HEK293 (cell line): Measurements from ENCODE around the gene SYDE1.

Source experiments
- CTCF ChIA-PET: fragments of 350-600 bp; formaldehyde crosslinking; extraction: SDS; loops from one replicate; lab custom pipeline; 2021; ENCODE audit warnings: antibody characterized with exemption; lab: Yijun Ruan, JAX
- POLR2A ChIA-PET: fragments of 300-600 bp; formaldehyde crosslinking; extraction: SDS; loops from one replicate; lab custom pipeline; 2020; ENCODE audit warnings: antibody characterized with exemption, inconsistent platforms; lab: Yijun Ruan, JAX
- H3K27ac ChIP-seq: fragments of 200-500 bp; sonication (Bioruptor generic); 2 replicates; pipeline ENCODE4 v1.5.1; 2014; ENCODE audit warnings: low read depth, low read length, control low read depth, inconsistent platforms; ENCODE audit errors: extremely low read depth
- H3K36me3 ChIP-seq, 2 experiments: fragments of 200-500 bp in 1 of 2; sonication (Bioruptor generic) in 1 of 2; 1 replicate in 1 of 2; 2 replicates in 1 of 2; pipeline ENCODE4 v1.5.1; 2014 to 2017; ENCODE audit warnings: inconsistent platforms in 2 of 2, low read length in 2 of 2; ENCODE audit not compliant: control insufficient read depth in 2 of 2, insufficient read depth in 1 of 2
- H3K4me1 ChIP-seq: fragments of 200-500 bp; sonication (Bioruptor generic); 2 replicates; pipeline ENCODE4 v1.5.1; 2014; ENCODE audit warnings: mild to moderate bottlenecking, low read length, inconsistent platforms; ENCODE audit not compliant: control insufficient read depth, insufficient read depth
- H3K4me3 ChIP-seq: 2 replicates; pipeline ENCODE4 v1.5.1; 2011; ENCODE audit warnings: low read depth, mild to moderate bottlenecking, control low read depth, low read length, moderate library complexity
- H3K9me3 ChIP-seq: fragments of 200-500 bp; sonication (Bioruptor generic); 2 replicates; pipeline ENCODE4 v1.5.1; 2014; ENCODE audit warnings: low read depth, low read length, inconsistent platforms; ENCODE audit not compliant: control insufficient read depth, insufficient read depth
- EGR2 ChIP-seq: fragments of 450-650 bp; formaldehyde crosslinking; IDR thresholded peaks from 2 replicates; pipeline ENCODE4 v1.5.1; 2016; ENCODE audit warnings: low read depth, missing biosample characterization, missing genetic modification characterization
- GLIS2 ChIP-seq: fragments of 450-650 bp; formaldehyde crosslinking; IDR thresholded peaks from 2 replicates; pipeline ENCODE4 v1.5.1; 2016; ENCODE audit warnings: missing biosample characterization, missing genetic modification characterization
- HOXD13 ChIP-seq: sonication (generic); formaldehyde crosslinking; IDR thresholded peaks from 2 replicates; pipeline ENCODE4 v1.8.0; 2022; ENCODE audit warnings: missing genetic modification reagents, borderline replicate concordance
- KLF8 ChIP-seq: fragments of 450-650 bp; formaldehyde crosslinking; IDR thresholded peaks from 2 replicates; pipeline ENCODE4 v1.5.1; 2016; ENCODE audit warnings: missing biosample characterization, missing genetic modification characterization
- KLF9 ChIP-seq: fragments of 450-650 bp; formaldehyde crosslinking; IDR thresholded peaks from 2 replicates; pipeline ENCODE4 v1.5.1; 2016; ENCODE audit warnings: missing biosample characterization, missing genetic modification characterization, low read depth
- MZF1 ChIP-seq: fragments of 450-650 bp; formaldehyde crosslinking; IDR thresholded peaks from 2 replicates; pipeline ENCODE4 v1.5.1; 2017; ENCODE audit warnings: missing biosample characterization, missing genetic modification characterization, borderline replicate concordance
- REST ChIP-seq: fragments of 450-650 bp; formaldehyde crosslinking; IDR thresholded peaks from 2 replicates; pipeline ENCODE4 v1.5.1; 2016; ENCODE audit warnings: missing biosample characterization, missing genetic modification characterization
- SCRT1 ChIP-seq: fragments of 450-650 bp; formaldehyde crosslinking; IDR thresholded peaks from 2 replicates; pipeline ENCODE4 v1.5.1; 2016; ENCODE audit warnings: missing biosample characterization, missing genetic modification characterization, borderline replicate concordance
- ZBTB17 ChIP-seq: fragments of 450-650 bp; formaldehyde crosslinking; IDR thresholded peaks from 2 replicates; pipeline ENCODE4 v1.5.1; 2016; ENCODE audit warnings: missing biosample characterization, missing genetic modification characterization
- ZBTB26 ChIP-seq: fragments of 450-650 bp; formaldehyde crosslinking; optimal IDR thresholded peaks from 2 replicates; pipeline ENCODE3; 2016; ENCODE audit warnings: missing biosample characterization, mild to moderate bottlenecking, missing genetic modification characterization
- ZBTB44 ChIP-seq: fragments of 450-650 bp; IDR thresholded peaks from 2 replicates; pipeline ENCODE4 v1.5.1; 2018; ENCODE audit warnings: missing biosample characterization, mild to moderate bottlenecking, missing genetic modification characterization
- ZBTB48 ChIP-seq: fragments of 450-650 bp; formaldehyde crosslinking; IDR thresholded peaks from 2 replicates; pipeline ENCODE4 v1.5.1; 2016; ENCODE audit warnings: missing biosample characterization, missing genetic modification characterization
- ZFHX2 ChIP-seq: fragments of 450-650 bp; formaldehyde crosslinking; conservative IDR thresholded peaks from 2 replicates; pipeline ENCODE4 v1.5.1; 2016; ENCODE audit warnings: missing biosample characterization, missing genetic modification characterization
- ZNF10 ChIP-seq: fragments of 450-650 bp; formaldehyde crosslinking; IDR thresholded peaks from 2 replicates; pipeline ENCODE4 v1.5.1; 2017; ENCODE audit warnings: missing biosample characterization, missing genetic modification characterization
- ZNF202 ChIP-seq: fragments of 450-650 bp; formaldehyde crosslinking; IDR thresholded peaks from 2 replicates; pipeline ENCODE4 v1.5.1; 2016; ENCODE audit warnings: missing biosample characterization, missing genetic modification characterization, borderline replicate concordance
- ZNF280C ChIP-seq: fragments of 450-650 bp; formaldehyde crosslinking; IDR thresholded peaks from 2 replicates; pipeline ENCODE4 v1.5.1; 2016; ENCODE audit warnings: missing biosample characterization, missing genetic modification characterization
- ZNF292 ChIP-seq: fragments of 450-650 bp; formaldehyde crosslinking; IDR thresholded peaks from 2 replicates; pipeline ENCODE4 v1.5.1; 2016; ENCODE audit warnings: low read depth, missing biosample characterization, missing genetic modification characterization, borderline replicate concordance
- ZNF398 ChIP-seq: fragments of 450-650 bp; formaldehyde crosslinking; IDR thresholded peaks from 2 replicates; pipeline ENCODE4 v1.5.1; 2017; ENCODE audit warnings: missing biosample characterization, missing genetic modification characterization
- ZNF501 ChIP-seq: fragments of 450-650 bp; formaldehyde crosslinking; IDR thresholded peaks from 2 replicates; pipeline ENCODE4 v1.5.1; 2016; ENCODE audit warnings: missing biosample characterization, missing genetic modification characterization
- ZNF621 ChIP-seq: fragments of 450-650 bp; formaldehyde crosslinking; IDR thresholded peaks from 2 replicates; pipeline ENCODE4 v1.5.1; 2017; ENCODE audit warnings: missing biosample characterization, missing genetic modification characterization
- ZNF658 ChIP-seq: fragments of 450-650 bp; formaldehyde crosslinking; IDR thresholded peaks from 2 replicates; pipeline ENCODE4; 2016; ENCODE audit warnings: missing biosample characterization, missing genetic modification characterization
- ZNF701 ChIP-seq: fragments of 450-650 bp; formaldehyde crosslinking; IDR thresholded peaks from 2 replicates; pipeline ENCODE4 v1.5.1; 2016; ENCODE audit warnings: missing biosample characterization, missing genetic modification characterization
- ZNF76 ChIP-seq: fragments of 450-650 bp; formaldehyde crosslinking; IDR thresholded peaks from 2 replicates; pipeline ENCODE4; 2016; ENCODE audit warnings: low read depth, missing biosample characterization, missing genetic modification characterization, borderline replicate concordance
- ZSCAN18 ChIP-seq: fragments of 450-650 bp; formaldehyde crosslinking; IDR thresholded peaks from 2 replicates; pipeline ENCODE4 v1.5.1; 2016; ENCODE audit warnings: missing biosample characterization, missing genetic modification characterization

SYDE1 gene

GRCh38 chr19:15107061-15108010 lies at the start of gene SYDE1 (continued):
- TF ChIP-seq ZSCAN18 (tag by site-specific recombination) (no peak), KLF8 (tag by site-specific recombination) (no peak), ZFHX2 (peak; percentile 58; the same call in 1 of the 2 replicates), ZNF398 (peak; percentile 25; the same call in 1 of the 2 replicates), ZBTB48 (tag by site-specific recombination) (peak; percentile 76; the same call in 1 of the 2 replicates), ZBTB17 (peak; percentile 43; the same call in 1 of the 2 replicates), ZBTB26 (tag by site-specific recombination) (peak; percentile 53), KLF9 (0 out of 2 replicates have a peak, but pooled peaks have one; percentile 10), GLIS2 (tag by site-specific recombination) (peak; percentile 68)

GRCh38 chr19:15062036-15062435 lies 45.2 kb upstream of the SYDE1 start:
- no peaks in the 10 kb centered on the region for H3K4me1 ChIP-seq
- no peak overlapping the region for H3K27ac ChIP-seq
- POLR2A ChIA-PET, result no interaction called here
- H3K36me3 ChIP-seq, result no peaks in the 10 kb centered on the region
- TF ChIP-seq ZNF280C (no peak), SCRT1 (tag by site-specific recombination) (no peak), ZNF202 (tag by site-specific recombination) (no peak), ZNF701 (no peak), ZNF658 (no peak), ZBTB44 (tag by site-specific recombination) (no peak), MZF1 (tag by site-specific recombination) (no peak), ZNF292 (tag by site-specific recombination) (no peak), ZNF621 (tag by site-specific recombination) (no peak), REST (no peak), EGR2 (tag by site-specific recombination) (no peak), ZNF501 (tag by site-specific recombination) (no peak), ZNF10 (tag by site-specific recombination) (no peak), ZNF76 (tag by site-specific recombination) (no peak), HOXD13 (CRISPR knock-in tag) (no peak)
- CTCF ChIA-PET, result no interaction called here
- H3K9me3 ChIP-seq, result no peaks in the 10 kb centered on the region
- no peak overlapping the region for H3K4me3 ChIP-seq
